ENCODE results near the gene MAML3. TPM values are rescaled to one million over a fixed set of nuclear protein-coding genes. Genes with fewer than 3 reads are reported as not detected.

The MAML3 gene
- total RNA-seq, 1 experiment from 2014 or later: 0.13 TPM

GRCh38 chr4:140163029-140163810, 9.2 kb upstream of the MAML3 start:
- peak; percentile 5 for DNase-seq
- no peaks in the 10 kb centered on the region for H3K9me3 ChIP-seq
- no peak overlapping the region for H3K4me3 ChIP-seq
- no peaks in the 10 kb centered on the region for H3K36me3 ChIP-seq
- no peaks in the 10 kb centered on the region for H3K27me3 ChIP-seq

GRCh38 chr4:140162596-140162995, 8.6 kb upstream of the MAML3 start:
- H3K36me3 ChIP-seq: no peaks in the 10 kb centered on the region
- H3K9me3 ChIP-seq: no peaks in the 10 kb centered on the region
- no peaks in the 10 kb centered on the region for H3K27me3 ChIP-seq
- H3K4me3 ChIP-seq: no peak overlapping the region
- no peak for DNase-seq

- Histone ChIP-seq H3K36me3 (no peaks in the 10 kb centered on the region), H3K27me3 (no peaks in the 10 kb centered on the region), H3K9me3 (no peaks in the 10 kb centered on the region), H3K4me3 (no peak overlapping the region)
- peak; percentile 9 for DNase-seq
Measured at GRCh38 chr4:140158365-140159030, 4.5 kb upstream of the MAML3 start.

- H3K27me3 ChIP-seq: no peaks in the 10 kb centered on the region
- H3K36me3 ChIP-seq: no peaks in the 10 kb centered on the region
- no peaks in the 10 kb centered on the region for H3K9me3 ChIP-seq
- DNase-seq: no peak
- no peak overlapping the region for H3K4me3 ChIP-seq
Measured at GRCh38 chr4:140157341-140157740, 3.4 kb upstream of the MAML3 start.

GRCh38 chr4:140156529-140157171, 2.7 kb upstream of the MAML3 start:
- H3K27me3 ChIP-seq: no peaks in the 10 kb centered on the region
- no peak overlapping the region for H3K4me3 ChIP-seq
- H3K9me3 ChIP-seq: no peaks in the 10 kb centered on the region
- no peaks in the 10 kb centered on the region for H3K36me3 ChIP-seq
- no peak for DNase-seq

GRCh38 chr4:140154572-140154891, 548 bp upstream of the MAML3 start:
- peak overlapping the region; percentile 71 for H3K4me3 ChIP-seq
- H3K27me3 ChIP-seq: no peaks in the 10 kb centered on the region
- H3K9me3 ChIP-seq: no peaks in the 10 kb centered on the region
- H3K36me3 ChIP-seq: no peaks in the 10 kb centered on the region
- no peak for DNase-seq

- no peak for DNase-seq
- no peaks in the 10 kb centered on the region for H3K9me3 ChIP-seq
- peak overlapping the region; percentile 71 for H3K4me3 ChIP-seq
- H3K36me3 ChIP-seq: no peaks in the 10 kb centered on the region
- H3K27me3 ChIP-seq: no peaks in the 10 kb centered on the region; the same call in 1 of the 2 replicates
Measured at GRCh38 chr4:140153419-140153717, 616 bp downstream of the MAML3 start.

GRCh38 chr4:140152751-140153418, 1.1 kb downstream of the MAML3 start:
- DNase-seq: peak; percentile 46
- Histone ChIP-seq H3K4me3 (peak overlapping the region; percentile 71), H3K27me3 (no peaks in the 10 kb centered on the region; the same call in 1 of the 2 replicates), H3K9me3 (no peaks in the 10 kb centered on the region), H3K36me3 (no peaks in the 10 kb centered on the region)

- Histone ChIP-seq H3K36me3 (no peaks in the 10 kb centered on the region), H3K9me3 (no peaks in the 10 kb centered on the region), H3K27me3 (no peaks in the 10 kb centered on the region; the same call in 1 of the 2 replicates), H3K4me3 (peak overlapping the region; percentile 71)
- DNase-seq: peak; percentile 32
Measured at GRCh38 chr4:140152013-140152703, 1.8 kb downstream of the MAML3 start.

- no peaks in the 10 kb centered on the region; the same call in 1 of the 2 replicates for H3K27me3 ChIP-seq
- no peaks in the 10 kb centered on the region for H3K36me3 ChIP-seq
- H3K4me3 ChIP-seq: peak overlapping the region; percentile 71
- DNase-seq: peak; percentile 53
- no peaks in the 10 kb centered on the region for H3K9me3 ChIP-seq
Measured at GRCh38 chr4:140151699-140152012, 2.3 kb downstream of the MAML3 start.

GRCh38 chr4:140150886-140151698, 2.9 kb downstream of the MAML3 start:
- no peaks in the 10 kb centered on the region for H3K9me3 ChIP-seq
- H3K4me3 ChIP-seq: peak overlapping the region; percentile 71
- DNase-seq: peak; percentile 85

GRCh38 chr4:140150636-140150885, 3.4 kb downstream of the MAML3 start:
- no peaks in the 10 kb centered on the region; the same call in 1 of the 2 replicates for H3K27me3 ChIP-seq
- no peaks in the 10 kb centered on the region for H3K36me3 ChIP-seq
- H3K4me3 ChIP-seq: peak overlapping the region; percentile 71
- H3K9me3 ChIP-seq: no peaks in the 10 kb centered on the region
- DNase-seq: no peak

More at GRCh38 chr4:140150886-140151698, 2.9 kb downstream of the MAML3 start:
- Histone ChIP-seq H3K27me3 (no peaks in the 10 kb centered on the region; the same call in 1 of the 2 replicates), H3K36me3 (no peaks in the 10 kb centered on the region)

GRCh38 chr4:140149846-140150635, 3.9 kb downstream of the MAML3 start:
- Histone ChIP-seq H3K36me3 (no peaks in the 10 kb centered on the region), H3K9me3 (no peaks in the 10 kb centered on the region), H3K27me3 (no peaks in the 10 kb centered on the region; the same call in 1 of the 2 replicates), H3K4me3 (peak overlapping the region; percentile 71)
- peak; percentile 57 for DNase-seq

GRCh38 chr4:140144050-140144449, 9.9 kb downstream of the MAML3 start:
- no peaks in the 10 kb centered on the region; the same call in 1 of the 2 replicates for H3K27me3 ChIP-seq
- no peak overlapping the region for H3K4me3 ChIP-seq
- DNase-seq: no peak
- no peaks in the 10 kb centered on the region for H3K36me3 ChIP-seq
- no peaks in the 10 kb centered on the region for H3K9me3 ChIP-seq

GRCh38 chr4:140141210-140141835, 12.7 kb downstream of the MAML3 start:
- no peaks in the 10 kb centered on the region for H3K36me3 ChIP-seq
- no peaks in the 10 kb centered on the region for H3K9me3 ChIP-seq
- DNase-seq: no peak
- no peak overlapping the region for H3K4me3 ChIP-seq
- no peaks in the 10 kb centered on the region for H3K27me3 ChIP-seq
